ENCODE results near the gene FHIP1B. TPM values are rescaled to one million over a fixed set of nuclear protein-coding genes. Genes with fewer than 3 reads are reported as not detected.
"Not testable (repeated sequence)": the region's sequence is repeated elsewhere in the genome, so short reads cannot be mapped to it uniquely, and the experiment has no call there.

FHIP1B gene
- total RNA-seq, result 33.0 and 34.0 TPM in 2 replicates

GRCh38 chr11:6234387-6235107 lies at the start of gene FHIP1B:
Gene FHIP1B, minus strand, starts transcription at chr11:6234636. Its CDS starts 10,120 bp downstream, at chr11:6224516.
- TF ChIP-seq CTCF (IDR thresholded peaks at IDR 0.05; ENCODE audit: insufficient read depth, low read length, poor library complexity, severe bottlenecking), result no peak
- Histone ChIP-seq H3K36me3 (ENCODE audit: control insufficient read depth, insufficient read depth, low read length) (no peaks in the 10 kb centered on the region), H3K4me3 (ENCODE audit: low read depth, low read length) (peak within 1 kb of the TSS; percentile 89), H3K27me3 (ENCODE audit: control insufficient read depth, insufficient read depth, low read length) (no peaks in the 10 kb centered on the region)
- peak; percentile 97 for DNase-seq (ENCODE audit: low read depth)

- Histone ChIP-seq H3K27me3 (ENCODE audit: control insufficient read depth, insufficient read depth, low read length) (no peaks in the 10 kb centered on the region), H3K4me3 (ENCODE audit: low read depth, low read length) (no peak overlapping the region), H3K36me3 (ENCODE audit: control insufficient read depth, insufficient read depth, low read length) (no peaks in the 10 kb centered on the region)
- no peak for TF ChIP-seq CTCF (IDR thresholded peaks at IDR 0.05; ENCODE audit: insufficient read depth, low read length, poor library complexity, severe bottlenecking)
- no peak for DNase-seq (ENCODE audit: low read depth)
These were observed 49.1 kb upstream of the FHIP1B start for GRCh38 chr11:6283453-6284023.

- H3K4me3 ChIP-seq (ENCODE audit: low read depth, low read length); DNase-seq (ENCODE audit: low read depth); H3K36me3 ChIP-seq (ENCODE audit: control insufficient read depth, insufficient read depth, low read length): not testable (repeated sequence)
These were observed 46.4 kb upstream of the FHIP1B start for GRCh38 chr11:6280809-6281208.

GRCh38 chr11:6273188-6273587 lies 38.8 kb upstream of the FHIP1B start:
- DNase-seq (ENCODE audit: low read depth), result no peak
- Histone ChIP-seq H3K4me3 (ENCODE audit: low read depth, low read length) (no peak overlapping the region), H3K27me3 (ENCODE audit: control insufficient read depth, insufficient read depth, low read length) (peaks cover 2% of the 10 kb centered on the region), H3K36me3 (ENCODE audit: control insufficient read depth, insufficient read depth, low read length) (no peaks in the 10 kb centered on the region)
- no peak for TF ChIP-seq CTCF (IDR thresholded peaks at IDR 0.05; ENCODE audit: insufficient read depth, low read length, poor library complexity, severe bottlenecking)

More at GRCh38 chr11:6280809-6281208, 46.4 kb upstream of the FHIP1B start:
- not testable (repeated sequence) for H3K27me3 ChIP-seq (ENCODE audit: control insufficient read depth, insufficient read depth, low read length)

- DNase-seq (ENCODE audit: low read depth), result no peak
- no peak for TF ChIP-seq CTCF (IDR thresholded peaks at IDR 0.05; ENCODE audit: insufficient read depth, low read length, poor library complexity, severe bottlenecking)
- H3K36me3 ChIP-seq (ENCODE audit: control insufficient read depth, insufficient read depth, low read length), result no peaks in the 10 kb centered on the region
- no peak overlapping the region for H3K4me3 ChIP-seq (ENCODE audit: low read depth, low read length)
- H3K27me3 ChIP-seq (ENCODE audit: control insufficient read depth, insufficient read depth, low read length), result peaks cover 2% of the 10 kb centered on the region
These were observed 37.2 kb upstream of the FHIP1B start for GRCh38 chr11:6271598-6271997.

- Histone ChIP-seq H3K36me3 (ENCODE audit: control insufficient read depth, insufficient read depth, low read length) (no peaks in the 10 kb centered on the region), H3K4me3 (ENCODE audit: low read depth, low read length) (no peak overlapping the region), H3K27me3 (ENCODE audit: control insufficient read depth, insufficient read depth, low read length) (peaks cover 2% of the 10 kb centered on the region)
- TF ChIP-seq CTCF (IDR thresholded peaks at IDR 0.05; ENCODE audit: insufficient read depth, low read length, poor library complexity, severe bottlenecking), result no peak
- DNase-seq (ENCODE audit: low read depth), result no peak
These were observed 36.3 kb upstream of the FHIP1B start for GRCh38 chr11:6270584-6271246.

All from kidney epithelial cell (primary cell).